Stimulated activated CD4-positive, alpha-beta T cell treated with anti-CD3 and anti-CD28 coated beads, Interleukin-1b, Interleukin-23, amount 100 ng/mL, for 1 hour (primary cell): ENCODE data around the gene RPL11.
"Not testable (repeated sequence)": the region's sequence is repeated elsewhere in the genome, so short reads cannot be mapped to it uniquely, and the experiment has no call there.

Source experiments
- DNase-seq, 2 donors: peaks; one replicate each; pipeline ENCODE4 v3.0.0-alpha.2; 2020; ENCODE audit warnings: low read depth in 2 of 2

Gene RPL11

GRCh38 chr1:23685197-23685596 lies 6.4 kb upstream of the RPL11 start:
- DNase-seq = not testable (repeated sequence)

GRCh38 chr1:23687680-23688079 lies 3.9 kb upstream of the RPL11 start:
- DNase-seq = not testable (repeated sequence)

DNA sequence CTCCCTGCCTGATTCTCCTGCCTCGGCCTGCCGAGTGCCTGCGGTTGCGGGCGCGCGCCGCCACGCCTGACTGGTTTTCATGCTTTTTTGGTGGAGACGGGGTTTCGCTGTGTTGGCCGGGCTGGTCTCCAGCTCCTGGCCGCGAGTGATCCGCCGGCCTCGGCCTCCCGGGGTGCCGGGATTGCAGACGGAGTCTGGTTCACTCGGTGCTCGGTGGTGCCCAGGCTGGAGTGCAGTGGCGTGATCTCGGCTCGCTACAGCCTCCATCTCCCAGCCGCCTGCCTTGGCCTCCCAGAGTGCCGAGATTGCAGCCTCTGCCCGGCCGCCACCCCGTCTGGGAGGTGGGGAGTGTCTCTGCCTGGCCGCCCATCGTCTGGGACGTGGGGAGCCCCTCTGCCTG lies 3.3 kb upstream of the RPL11 start:
- not testable (repeated sequence) for DNase-seq

GRCh38 chr1:23692308-23692871 lies 784 bp downstream of the RPL11 start:
- no peak for DNase-seq

GRCh38 chr1:23693599-23693998 lies 2.0 kb downstream of the RPL11 start:
- DNase-seq = no peak

DNA sequence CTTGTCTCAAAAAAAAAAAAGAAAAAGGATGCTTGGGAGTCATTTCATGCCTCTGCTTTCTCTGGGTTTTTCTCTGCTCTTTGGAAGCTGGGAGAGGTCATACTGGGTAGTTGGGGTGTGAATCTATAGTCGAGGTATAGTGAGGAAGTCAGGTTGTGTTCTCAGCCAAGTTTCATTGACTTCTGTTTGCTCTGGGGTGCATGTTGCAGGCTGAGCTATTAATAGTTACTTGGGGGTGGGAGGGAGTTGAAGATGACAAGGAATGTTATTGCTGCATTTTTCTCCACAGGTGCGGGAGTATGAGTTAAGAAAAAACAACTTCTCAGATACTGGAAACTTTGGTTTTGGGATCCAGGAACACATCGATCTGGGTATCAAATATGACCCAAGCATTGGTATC lies 2.8 kb downstream of the RPL11 start:
- DNase-seq = no peak

- no peak for DNase-seq
Observed at GRCh38 chr1:23695667-23696066, 4.1 kb downstream of the RPL11 start.

- DNase-seq = no peak
Observed at GRCh38 chr1:23696335-23696989, 4.9 kb downstream of the RPL11 start.

GRCh38 chr1:23698466-23698865 lies 6.9 kb downstream of the RPL11 start:
- DNase-seq = no peak

DNA sequence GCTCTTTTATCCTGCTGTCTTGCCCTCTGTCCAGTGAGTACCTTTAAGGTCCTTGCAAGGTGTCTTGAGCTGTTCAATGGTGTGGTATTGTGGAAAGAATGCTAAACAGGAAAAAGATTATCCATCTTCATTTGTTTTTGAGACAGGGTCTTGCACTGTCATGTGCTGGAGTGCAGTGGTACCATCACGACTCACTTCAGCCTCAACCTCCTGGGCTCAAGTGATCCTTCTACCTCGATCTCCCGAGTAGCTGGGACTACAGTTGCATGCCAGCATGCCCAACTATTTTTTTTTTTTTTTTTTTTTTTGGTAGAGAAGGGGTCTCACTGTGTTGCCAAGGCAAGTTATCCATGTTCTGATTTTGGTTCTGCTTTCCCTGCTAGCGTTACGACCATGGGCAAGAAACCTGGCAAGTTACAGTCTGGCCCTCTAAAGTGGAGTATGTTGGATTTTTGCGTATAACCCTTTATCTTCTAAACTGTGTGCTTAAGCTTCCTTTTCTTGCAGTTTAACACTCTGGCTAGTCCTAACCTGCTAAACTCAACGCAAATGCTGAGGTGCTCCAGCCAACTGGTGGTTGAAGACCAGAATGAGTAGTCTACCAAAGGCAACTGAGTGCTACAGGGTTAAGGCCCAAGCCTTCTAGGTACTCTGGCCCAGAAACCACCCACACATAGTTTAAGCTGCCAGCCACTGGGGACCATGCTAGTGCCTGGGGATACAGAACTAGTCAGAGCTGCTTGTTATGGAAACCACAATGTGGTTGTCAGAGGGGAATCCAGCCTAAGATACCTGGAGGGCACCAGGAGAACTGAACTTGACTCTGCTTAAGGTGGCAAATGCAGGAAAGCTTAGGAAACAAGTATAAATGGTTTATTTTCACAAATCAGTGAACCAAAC lies 7.9 kb downstream of the RPL11 start:
- no peak for DNase-seq

- no peak for DNase-seq
Observed at GRCh38 chr1:23701310-23701709, 9.7 kb downstream of the RPL11 start.

- no peak for DNase-seq
Observed at GRCh38 chr1:23701996-23702395, 10.4 kb downstream of the RPL11 start.

GRCh38 chr1:23704834-23705495 lies 13.4 kb downstream of the RPL11 start:
- no peak for DNase-seq

- no peak for DNase-seq
Observed at GRCh38 chr1:23709229-23709628, 17.6 kb downstream of the RPL11 start.

GRCh38 chr1:23718482-23718881 lies 26.9 kb downstream of the RPL11 start:
- DNase-seq = no peak

DNA sequence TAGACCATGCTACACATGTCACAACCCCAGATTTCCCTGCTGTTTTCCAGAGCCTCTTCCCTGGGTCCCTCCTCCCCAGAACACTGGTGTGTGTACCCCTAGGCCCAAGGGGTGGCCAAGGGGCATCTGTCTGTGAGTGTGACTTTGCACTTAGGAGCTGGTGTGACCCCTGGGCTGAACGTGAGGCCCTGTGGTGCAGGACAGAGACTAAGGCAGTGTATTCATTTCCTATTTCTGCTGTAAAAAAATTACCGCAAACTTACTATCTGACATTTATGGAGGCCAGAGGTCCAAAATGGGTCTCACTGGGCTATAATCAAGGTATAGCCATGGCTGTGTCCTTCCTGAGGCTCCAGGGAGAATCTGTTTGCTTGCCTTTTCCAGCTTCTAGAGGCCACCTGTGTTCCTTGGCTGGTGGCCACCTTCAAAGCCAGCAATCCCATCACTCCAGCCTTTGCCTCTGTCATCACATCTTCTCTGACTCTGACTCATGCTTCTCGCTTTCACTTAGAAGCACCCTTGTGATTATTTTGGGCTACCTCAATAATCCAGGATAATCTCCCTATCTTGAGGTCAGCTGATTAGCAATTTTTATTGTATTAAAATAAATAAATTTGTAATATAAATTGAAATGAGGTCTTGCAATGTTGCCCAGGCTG lies 27.7 kb downstream of the RPL11 start:
- DNase-seq = no peak

DNA sequence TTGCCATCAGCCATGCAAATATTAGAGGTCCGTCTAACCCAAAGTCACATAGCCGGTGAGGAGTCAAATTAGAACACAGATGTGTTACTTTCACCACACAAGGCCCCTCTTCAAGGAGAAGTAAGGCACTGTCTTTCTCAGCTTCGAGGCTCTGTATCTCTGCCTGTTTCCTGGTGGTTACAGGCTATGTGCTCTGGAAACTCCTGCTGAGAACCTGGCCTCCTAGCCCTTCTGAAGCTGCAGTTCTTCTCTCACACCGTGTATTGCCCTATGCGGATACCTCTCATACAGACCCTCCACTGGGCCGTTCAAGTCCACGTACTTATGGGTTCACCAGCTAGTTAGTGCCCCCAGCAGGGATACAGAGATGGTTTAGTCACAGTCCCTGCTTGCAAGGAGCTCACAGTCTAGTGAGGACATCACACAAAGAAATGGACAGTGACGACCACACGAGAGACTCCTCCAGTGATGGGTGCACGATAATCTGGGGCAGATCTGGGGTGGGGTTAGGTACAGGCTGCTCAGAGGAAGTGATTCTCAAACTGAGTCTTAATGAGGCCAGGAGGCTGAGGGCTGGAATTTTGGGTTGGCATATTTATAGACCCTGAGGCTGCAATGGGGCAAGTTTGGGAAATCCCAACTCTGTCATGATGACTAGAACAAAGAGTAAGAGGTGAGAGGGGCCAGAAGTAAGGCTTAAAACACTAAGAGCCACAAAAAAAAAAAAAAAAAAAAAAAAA lies 28.8 kb downstream of the RPL11 start:
- no peak for DNase-seq

GRCh38 chr1:23722652-23723051 lies 31.0 kb downstream of the RPL11 start:
- DNase-seq = no peak

- no peak for DNase-seq
Observed at GRCh38 chr1:23726686-23727085, 35.1 kb downstream of the RPL11 start.

DNA sequence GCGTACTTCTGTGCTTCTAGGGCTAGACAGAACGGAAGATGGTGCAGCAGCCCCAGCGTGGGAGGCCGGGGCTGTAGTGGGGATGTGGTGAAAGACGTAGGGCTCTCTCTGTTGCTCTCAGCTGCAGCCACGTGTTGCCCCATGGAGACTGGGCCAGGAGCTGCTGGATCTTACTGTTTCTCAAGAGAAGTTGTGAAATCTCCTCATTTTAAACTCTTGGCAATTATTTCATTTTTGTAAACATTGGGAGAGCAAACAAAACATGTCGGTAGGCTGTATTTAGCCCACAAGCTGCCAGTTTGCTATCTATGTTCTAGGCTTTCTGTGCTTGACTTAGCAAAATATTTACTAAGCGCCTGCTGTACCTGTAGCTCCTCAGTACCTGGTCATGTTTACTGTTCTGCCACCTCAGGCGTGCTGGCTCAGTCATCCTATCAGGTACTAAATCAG lies 35.8 kb downstream of the RPL11 start:
- no peak for DNase-seq
